HG02623 (cell line): ENCODE data around the gene HYDIN.

Experiments
- ATAC-seq: cut with Tn5 transposase; IDR thresholded peaks from one replicate; pipeline ENCODE4 v1.9.1; 2021; ENCODE audit warnings: moderate library complexity; ENCODE audit not compliant: unreplicated experiment

The HYDIN gene

GRCh38 chr16:70793851-70794502 lies 436.5 kb downstream of the HYDIN start:
- no peak for ATAC-seq

DNA sequence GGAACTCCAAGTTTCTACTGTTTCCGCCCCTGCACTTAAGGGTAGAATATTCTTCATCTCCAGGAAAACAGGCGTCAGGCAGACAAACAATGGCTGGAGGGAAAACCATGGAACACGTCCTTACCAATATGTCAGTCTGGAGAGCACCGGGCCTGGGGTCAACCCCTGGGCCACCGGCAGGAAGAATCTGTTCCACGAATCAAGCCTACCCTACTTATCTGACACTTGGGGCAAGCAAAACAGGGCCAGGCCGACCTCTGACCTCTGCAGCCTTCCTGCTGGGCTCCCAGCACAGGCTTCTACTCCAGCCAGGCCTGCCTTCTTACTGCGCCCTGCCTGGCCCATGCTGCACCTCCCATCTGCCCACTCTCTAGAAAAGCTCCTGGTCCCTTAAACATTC lies 439.7 kb downstream of the HYDIN start:
- no peak for ATAC-seq

DNA sequence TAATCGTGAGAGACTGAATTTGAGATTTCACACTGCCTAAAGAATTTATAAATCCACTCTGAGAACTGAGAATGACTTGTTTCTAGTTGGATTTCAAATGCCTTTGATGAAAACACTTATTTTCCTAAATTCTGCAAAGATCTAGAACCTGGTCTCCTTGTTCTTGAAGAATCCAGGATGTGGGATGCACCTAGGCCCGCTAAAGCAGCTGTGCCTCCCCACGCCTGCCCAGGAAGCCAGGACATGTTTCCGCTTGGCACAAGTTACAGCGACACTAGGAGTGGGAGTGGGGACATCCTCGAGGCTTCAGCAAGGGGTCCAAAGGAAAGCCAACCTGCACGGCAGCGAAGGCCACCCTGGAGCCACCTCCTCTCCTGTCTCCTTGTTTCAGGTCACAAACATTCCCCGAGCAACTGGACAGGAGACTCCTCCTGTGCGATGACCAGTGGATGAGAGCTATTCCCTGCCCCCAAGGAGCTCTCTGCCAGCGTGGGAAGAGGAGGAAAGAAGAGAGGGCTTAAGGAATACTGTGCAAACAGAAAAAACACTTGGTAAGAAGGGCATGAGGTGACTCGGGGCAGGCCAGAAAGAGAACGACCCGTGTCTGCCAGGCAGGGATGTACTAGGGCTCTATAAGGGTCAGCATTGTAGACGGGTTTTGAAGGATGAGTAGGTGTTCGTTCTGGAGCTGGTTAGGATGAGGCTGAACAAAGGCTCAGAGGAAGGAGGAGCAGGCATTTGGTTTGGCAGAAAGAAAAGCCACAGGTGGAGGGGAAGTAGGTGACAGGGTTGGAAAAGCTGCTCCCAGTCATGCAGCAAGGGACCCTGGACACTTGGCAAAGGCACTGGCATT lies 440.7 kb downstream of the HYDIN start:
- no peak for ATAC-seq

- no peak for ATAC-seq
Measured at GRCh38 chr16:70788668-70789594, 441.6 kb downstream of the HYDIN start.

DNA sequence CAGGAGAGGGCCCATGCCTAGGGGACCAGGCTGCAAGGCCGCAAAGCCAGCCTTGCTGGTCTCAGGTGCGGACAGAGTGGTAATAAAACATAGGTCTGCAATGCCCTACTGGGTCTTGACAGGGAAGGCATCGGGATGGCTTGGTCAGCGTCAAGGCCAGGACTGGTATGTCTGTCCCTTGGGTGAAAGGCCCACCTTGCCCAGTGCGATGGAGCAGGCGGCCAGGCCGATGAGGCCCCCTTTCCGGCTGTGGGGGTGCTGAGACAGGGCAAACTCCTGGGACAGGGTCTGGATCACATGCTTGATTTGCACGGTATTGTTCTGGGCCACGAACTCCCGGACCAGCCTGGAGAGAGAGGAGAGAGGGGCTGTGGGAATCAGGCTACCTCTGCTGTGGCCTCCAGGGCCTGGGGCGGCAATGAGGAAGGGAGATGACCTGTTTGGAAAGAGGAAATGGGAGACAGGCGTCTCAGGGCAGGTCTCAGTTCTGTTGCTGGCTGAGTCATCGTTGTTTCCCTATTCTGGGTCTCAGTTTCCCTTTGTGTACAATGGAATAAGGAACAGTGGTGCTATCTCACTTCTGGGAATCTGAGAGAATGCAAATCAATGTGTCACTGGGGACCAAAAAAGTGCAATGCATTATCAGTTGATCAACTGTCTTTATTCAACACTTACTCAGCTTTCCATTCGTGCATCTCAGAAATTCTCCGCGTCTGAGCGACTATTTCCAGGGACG lies 444.3 kb downstream of the HYDIN start:
- ATAC-seq: no peak

DNA sequence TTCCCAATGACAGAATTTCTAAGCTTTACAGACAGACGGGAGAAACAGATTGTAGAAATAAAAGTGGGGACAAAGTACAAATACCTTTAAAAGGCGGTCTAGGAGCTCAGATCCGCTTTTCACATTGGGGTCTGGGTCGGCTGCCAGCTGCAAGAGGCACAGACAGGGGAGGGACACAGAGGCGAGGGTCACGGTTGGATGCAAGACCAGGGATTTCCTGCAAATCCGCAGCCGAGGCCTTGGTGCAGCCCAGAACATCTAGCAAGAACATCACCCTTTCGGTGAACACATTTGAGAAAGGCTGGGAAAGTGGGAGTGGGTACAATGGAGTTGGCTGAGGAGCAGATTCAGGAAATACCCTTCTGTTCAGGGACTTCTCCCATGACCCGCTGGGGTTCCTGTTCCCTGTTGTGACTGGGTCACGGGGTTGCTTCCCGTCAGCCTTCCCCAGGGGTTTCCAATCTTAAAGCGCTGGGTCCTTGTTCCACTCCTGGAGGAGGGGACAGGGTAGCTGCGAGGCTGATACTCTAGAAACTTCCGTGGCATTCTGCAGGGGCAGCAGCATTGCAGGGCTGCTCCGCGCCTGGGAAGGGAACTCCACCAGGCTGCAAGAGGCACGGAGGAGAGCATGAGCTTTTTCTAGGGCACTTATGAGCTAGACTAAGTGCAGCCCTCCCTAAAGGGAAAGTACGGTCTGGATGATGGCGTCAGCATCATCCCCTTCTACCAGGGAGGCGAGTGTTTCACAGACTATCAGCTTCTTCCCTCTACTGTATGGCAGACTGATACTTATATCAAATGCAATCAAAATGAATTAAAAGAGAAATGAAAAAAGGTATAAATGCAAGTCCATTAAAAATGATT lies 445.6 kb downstream of the HYDIN start:
- ATAC-seq: no peak

- no peak for ATAC-seq
Measured at GRCh38 chr16:70782237-70782636, 448.3 kb downstream of the HYDIN start.

- ATAC-seq: no peak
Measured at GRCh38 chr16:70781800-70782199, 448.7 kb downstream of the HYDIN start.

DNA sequence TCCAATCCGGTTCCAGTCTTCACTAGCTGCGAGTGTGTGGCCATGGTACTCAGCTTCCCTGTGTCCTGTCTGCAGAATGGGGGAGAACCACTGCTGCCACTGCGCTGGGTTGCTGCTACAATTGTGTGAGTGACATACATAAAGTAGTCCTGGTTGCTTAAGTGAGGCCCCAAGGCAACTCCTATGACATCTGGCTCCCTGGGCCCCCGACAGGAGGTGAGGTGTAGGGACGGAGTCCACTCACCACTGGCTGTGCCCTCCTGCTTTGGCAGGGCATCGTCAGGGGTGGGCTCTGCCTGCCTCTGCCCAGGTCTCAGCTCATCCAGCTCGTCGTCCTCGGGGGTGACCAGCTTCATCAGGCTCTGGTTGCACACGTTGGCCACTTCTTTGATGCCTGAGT lies 450.0 kb downstream of the HYDIN start:
- no peak for ATAC-seq

GRCh38 chr16:70779361-70779760 lies 451.2 kb downstream of the HYDIN start:
- no peak for ATAC-seq

DNA sequence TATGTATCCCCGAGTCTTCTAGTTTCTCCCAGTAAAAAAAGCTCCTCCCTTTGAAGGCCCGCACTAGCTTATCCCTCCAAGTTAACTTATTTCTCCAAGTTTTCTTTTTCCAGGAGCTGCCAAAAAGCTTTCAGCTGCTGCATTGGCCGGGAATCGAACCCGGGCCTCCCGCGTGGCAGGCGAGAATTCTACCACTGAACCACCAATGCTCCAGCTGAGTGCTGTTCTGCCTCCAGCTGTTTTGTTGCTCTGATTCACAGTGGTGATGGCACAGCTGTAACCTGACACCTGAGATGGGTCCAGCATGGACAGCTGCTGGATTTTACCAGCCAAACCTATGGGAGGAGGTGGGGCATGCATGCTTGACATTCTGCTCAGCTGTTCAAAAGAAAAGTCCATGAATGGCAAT lies 451.6 kb downstream of the HYDIN start:
- ATAC-seq: no peak

DNA sequence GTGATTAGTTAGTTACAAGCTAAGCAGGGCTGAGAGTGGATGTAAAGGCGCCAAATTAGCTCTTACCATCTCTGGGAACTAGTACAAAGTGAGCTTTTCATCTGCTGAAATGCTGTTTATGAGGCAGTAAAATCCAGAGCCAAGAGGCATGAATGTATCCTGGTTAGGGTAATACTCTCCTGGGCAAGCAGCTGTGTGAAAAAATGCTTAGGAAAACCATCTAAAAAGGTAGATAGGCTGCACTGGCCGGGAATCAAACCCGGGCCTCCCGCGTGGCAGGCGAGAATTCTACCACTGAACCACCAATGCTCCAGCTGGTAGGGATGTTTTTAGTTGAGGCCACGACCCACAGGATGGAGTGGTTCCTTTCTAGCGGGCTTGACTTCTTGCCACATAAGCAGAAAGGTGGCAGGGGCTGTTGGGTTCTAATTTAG lies 452.5 kb downstream of the HYDIN start:
- no peak for ATAC-seq

GRCh38 chr16:70777496-70777895 lies 453.0 kb downstream of the HYDIN start:
- ATAC-seq: no peak

- ATAC-seq: no peak
Measured at GRCh38 chr16:70775399-70775798, 455.1 kb downstream of the HYDIN start.

DNA sequence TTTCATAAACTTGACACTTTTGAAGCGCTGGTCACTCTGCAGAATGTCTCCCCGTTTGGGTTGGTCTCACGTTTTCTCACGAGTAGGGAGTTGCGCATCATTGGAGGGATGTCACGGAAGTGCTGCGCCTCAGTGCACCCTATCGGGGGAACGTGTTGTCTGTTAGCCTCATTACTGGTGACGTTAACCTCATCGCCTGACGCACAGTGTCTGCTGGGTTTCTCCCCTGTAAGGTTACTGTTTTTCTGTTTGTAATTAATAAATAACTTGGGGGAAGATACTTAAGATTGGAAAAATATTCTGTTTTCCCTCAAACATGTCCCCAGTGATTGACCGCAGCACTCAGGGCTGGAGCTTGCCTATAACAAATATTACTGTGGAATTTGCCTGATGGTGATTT lies 456.3 kb downstream of the HYDIN start:
- ATAC-seq: no peak

GRCh38 chr16:70772493-70772892 lies 458.0 kb downstream of the HYDIN start:
- ATAC-seq: no peak

GRCh38 chr16:70770626-70771552 lies 459.6 kb downstream of the HYDIN start:
- ATAC-seq: no peak

GRCh38 chr16:70770291-70770625 lies 460.3 kb downstream of the HYDIN start:
- ATAC-seq: no peak

- no peak for ATAC-seq
Measured at GRCh38 chr16:70769761-70770160, 460.8 kb downstream of the HYDIN start.
